Heart left ventricle (tissue), 13 donors: ENCODE measurements around the gene WWTR1.

Experiments
- CTCF ChIP-seq, 12 donors: fragments of 200-600 bp; sonication (generic) in 4 of 12; IDR thresholded peaks; one replicate each; pipeline versions ENCODE4 v1.5.0 to v1.8.0; 2018 to 2022; ENCODE audit warnings: antibody characterized with exemption in 12 of 12, mild to moderate bottlenecking in 5 of 12
- POLR2A ChIP-seq, 2 donors: fragments of 450-650 bp; IDR thresholded peaks; one replicate each; pipeline ENCODE4 v1.6.1; 2017; ENCODE audit warnings: antibody characterized with exemption in 2 of 2, mild to moderate bottlenecking in 2 of 2, moderate library complexity in 2 of 2
- donor health status: ischemic (EF 13 %, LVEDD 7.1; RV severe dilation, severe dysfunction).
- donor health status: DM: no; HTN: yes; CAD: no.
- donor health status: DM: no; HTN: no; CAD: no.
- donor health status: ischemic (EF 25% LVEDD 6.9; RV normal size, moderate dysfunction).
- donor health status: ischemic (EF 25% LVEDD 5.7; RV mildly dilated, moderate dysfunction).
- donor health status: ischemic (EF 35%, LVEDD 5.7; RV mildly dilated, moderate dysfunction).
- donor health status: nonischemic (EF 11% LVEDD 7.7; RV severe dilation, severe dysfunction).
- donor health status: DM: yes; HTN: yes; CAD: no.
- donor health status: PGD.
- donor health status: ischemic (EF 29% LVEDD 5.4; RV normal size, mild dysfunction).
- donor health status: nonischemic (EF 23%, LVEDD 6.1; RV moderate dilation, normal function).

- TF ChIP-seq CTCF (IDR thresholded peaks at IDR 0.05) (no peak), POLR2A (IDR thresholded peaks at IDR 0.05) (no peak)
These were observed 171.1 kb downstream of the WWTR1 start for GRCh38 chr3:149486726-149487125.
